Measurements from ENCODE around the gene SS18L1.

SS18L1 gene

DNA sequence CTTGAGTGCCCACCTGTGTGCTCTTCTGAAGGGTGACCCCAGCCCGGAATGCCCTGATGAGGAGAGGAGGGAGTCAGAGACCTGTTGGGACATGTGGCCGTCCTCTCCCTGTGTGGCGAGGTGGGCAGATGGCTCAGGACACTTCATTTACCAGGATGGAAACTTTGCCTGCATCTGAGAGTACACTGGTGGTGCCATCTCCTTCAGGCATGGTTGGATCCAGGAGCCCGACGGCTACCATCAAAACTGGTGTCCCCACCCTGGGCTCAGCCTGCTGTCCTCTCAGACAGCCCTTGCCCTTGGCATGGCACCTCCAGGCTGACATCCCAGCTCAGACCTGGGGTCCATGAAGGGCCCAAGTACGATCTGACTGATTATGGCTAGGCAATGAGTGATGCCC, 87.7 kb downstream of the SS18L1 start:
- DNase-seq (ENCODE audit: low read depth) = no peak
- no peak overlapping the region for H3K4me3 ChIP-seq (ENCODE audit: low read depth, low read length)
- TF ChIP-seq, protein P1, sequence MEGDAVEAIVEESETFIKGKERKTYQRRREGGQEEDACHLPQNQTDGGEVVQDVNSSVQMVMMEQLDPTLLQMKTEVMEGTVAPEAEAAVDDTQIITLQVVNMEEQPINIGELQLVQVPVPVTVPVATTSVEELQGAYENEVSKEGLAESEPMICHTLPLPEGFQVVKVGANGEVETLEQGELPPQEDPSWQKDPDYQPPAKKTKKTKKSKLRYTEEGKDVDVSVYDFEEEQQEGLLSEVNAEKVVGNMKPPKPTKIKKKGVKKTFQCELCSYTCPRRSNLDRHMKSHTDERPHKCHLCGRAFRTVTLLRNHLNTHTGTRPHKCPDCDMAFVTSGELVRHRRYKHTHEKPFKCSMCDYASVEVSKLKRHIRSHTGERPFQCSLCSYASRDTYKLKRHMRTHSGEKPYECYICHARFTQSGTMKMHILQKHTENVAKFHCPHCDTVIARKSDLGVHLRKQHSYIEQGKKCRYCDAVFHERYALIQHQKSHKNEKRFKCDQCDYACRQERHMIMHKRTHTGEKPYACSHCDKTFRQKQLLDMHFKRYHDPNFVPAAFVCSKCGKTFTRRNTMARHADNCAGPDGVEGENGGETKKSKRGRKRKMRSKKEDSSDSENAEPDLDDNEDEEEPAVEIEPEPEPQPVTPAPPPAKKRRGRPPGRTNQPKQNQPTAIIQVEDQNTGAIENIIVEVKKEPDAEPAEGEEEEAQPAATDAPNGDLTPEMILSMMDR (IDR thresholded peaks at IDR 0.05; ENCODE audit: insufficient read depth, low read depth, low read length, missing control alignments) = no peak

Measured in GM12865 (cell line).